Amniotic stem cell (primary cell): ENCODE data around the gene LILRA5.
"Not testable (repeated sequence)": the region's sequence is repeated elsewhere in the genome, so short reads cannot be mapped to it uniquely, and the experiment has no call there.

ENCODE experiments used
- DNase-seq: peaks from one replicate; lab custom pipeline; 2025; lab: John Stamatoyannopoulos, UW

LILRA5 gene

DNA sequence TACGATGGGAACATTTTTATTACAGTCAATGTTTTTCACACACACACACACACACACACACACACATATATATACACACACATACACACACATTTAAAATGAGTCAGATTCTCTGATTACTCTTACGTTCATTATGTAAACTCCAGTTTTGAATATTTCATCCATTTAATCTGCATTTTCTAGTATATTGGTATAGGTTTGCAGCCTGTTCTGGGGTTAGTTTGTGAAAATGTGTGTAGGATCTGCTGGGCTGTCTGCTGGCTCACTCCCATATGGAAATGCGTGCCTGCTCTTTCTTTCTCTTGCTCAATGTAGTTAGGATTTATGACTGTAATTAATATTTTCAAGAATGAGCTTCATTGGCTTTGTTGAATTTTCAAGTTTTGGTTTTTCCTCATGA lies 39.1 kb downstream of the LILRA5 start:
- no peak for DNase-seq

DNA sequence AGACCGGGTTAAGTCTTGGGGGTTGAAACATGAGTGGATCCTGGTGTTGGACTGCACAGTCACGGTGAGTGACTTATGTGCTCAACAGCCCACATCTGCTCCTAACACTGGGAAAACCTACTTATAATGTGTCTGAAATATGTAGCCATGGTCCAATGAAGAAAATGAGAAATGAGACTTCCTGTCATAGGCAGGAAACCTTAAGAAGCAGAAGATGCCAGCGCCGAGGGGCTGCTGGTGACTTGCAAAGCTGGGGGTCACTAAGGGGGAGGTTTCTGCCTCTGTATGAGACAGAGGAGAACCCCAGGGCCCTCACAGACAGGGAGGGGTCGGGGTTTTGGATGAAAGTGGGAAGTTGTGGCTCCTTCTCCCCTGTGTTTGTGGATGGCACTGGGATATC lies 40.8 kb downstream of the LILRA5 start:
- DNase-seq: not testable (repeated sequence)

DNA sequence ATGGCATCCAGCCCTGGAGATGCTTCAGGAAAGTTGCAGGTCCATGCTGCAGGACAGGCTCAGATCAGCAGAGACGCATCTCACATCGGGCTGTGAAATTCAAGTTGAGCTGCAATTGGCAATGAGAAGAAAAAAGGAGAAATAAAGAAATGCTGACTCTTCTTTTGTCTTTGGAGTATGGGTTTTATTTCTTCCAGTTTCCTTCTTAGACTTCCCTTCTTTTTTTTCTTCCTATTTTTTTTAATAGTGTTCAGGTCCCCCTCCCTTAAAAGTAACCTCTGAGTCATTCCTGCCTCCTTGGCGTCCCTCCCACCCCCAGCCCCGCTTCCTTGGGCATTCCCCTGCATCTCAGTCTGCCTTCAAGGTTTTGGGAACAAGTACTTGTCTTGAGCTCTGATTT lies 41.4 kb downstream of the LILRA5 start:
- DNase-seq: not testable (repeated sequence)

DNA sequence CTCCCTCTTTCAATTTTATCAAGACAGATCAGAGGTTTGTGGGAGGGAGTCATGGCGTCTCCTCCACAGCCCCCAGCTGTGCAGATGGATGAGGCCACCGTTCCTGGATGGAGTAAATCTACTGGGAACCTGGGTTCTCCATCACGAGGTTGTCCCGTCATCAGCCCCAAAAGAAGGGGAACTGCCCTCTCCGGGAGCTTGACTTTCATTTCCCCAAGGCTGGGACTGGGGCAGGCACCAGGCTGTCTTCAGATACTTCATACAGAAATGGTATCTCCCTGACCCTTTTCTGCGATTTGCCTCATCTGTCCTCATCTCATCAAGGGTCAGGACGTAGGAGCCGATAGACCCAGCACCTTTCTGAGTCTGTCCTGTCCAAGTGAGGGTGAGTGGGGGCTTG lies 41.9 kb downstream of the LILRA5 start:
- no peak for DNase-seq

DNA sequence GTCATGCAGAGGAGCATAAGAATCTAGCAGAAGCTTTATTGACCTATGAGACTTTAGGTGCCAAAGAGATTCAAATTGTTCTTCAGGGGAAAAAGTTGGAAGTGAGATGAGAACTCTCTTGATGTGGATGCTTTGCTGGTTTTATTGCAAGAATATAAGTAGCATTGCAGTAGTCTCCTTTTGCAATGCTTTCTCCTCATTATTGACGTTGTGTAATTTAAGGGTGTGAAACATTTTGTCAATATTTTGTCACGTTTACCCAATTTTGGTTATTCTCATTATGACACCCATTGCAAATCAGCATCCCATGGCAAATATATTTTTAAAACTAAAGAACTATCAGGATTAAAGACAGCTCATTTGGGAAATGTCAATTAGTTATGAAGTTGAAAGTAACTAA lies 44.0 kb downstream of the LILRA5 start:
- DNase-seq: no peak

DNA sequence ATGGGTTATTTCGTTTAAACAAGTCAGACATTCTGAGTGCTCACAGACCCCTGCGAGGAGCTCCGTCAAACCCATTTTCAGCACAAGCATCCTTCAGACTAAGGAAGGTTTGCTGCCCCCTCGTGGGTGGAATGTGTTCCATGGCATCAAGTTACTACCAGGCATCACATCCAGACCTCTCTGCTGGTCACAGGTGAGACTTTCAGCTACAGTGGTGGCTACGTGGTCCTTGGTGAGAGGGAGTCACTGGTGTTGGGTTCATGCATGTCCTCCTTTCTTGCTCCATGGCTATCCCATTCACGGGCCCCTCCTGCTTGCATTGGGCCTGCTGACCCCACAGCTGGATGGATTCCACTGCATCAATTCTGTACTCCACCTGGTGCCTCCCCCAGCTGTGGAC lies 46.8 kb downstream of the LILRA5 start:
- DNase-seq: no peak

DNA sequence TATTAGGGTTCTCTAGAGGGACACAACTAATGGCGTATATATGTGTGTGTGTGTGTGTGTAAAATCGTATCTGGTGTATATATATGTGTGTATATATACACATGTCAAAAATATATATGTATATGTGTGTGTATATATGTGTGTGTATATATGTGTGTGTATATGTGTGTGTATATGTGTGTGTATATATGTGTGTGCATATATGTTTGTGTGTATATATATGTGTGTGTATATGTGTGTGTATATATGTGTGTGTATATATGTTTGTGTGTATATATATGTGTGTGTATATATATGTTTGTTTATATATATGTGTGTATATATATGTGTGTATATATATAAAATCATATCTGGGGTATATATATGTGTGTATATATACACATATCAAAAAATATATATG lies 50.5 kb downstream of the LILRA5 start:
- DNase-seq: no peak

DNA sequence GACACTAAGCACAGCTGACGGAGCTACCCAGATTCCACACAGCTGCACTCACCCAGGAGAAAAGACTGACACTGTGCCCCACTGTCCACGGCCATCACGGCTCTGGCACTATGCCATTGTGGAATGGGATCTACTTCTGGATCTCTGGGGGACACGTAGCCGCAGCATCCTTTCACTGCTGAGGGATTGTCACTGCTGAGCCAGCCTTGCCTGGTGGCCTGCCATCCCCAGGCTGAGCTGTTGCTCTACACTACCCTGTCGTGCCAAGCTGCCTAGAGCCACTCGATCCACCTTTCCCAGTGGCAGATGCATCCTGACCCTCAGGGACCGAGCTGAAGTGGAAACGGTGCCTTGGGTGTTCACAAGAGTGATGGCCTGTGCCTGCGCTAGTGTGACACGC lies 50.9 kb downstream of the LILRA5 start:
- DNase-seq: no peak

DNA sequence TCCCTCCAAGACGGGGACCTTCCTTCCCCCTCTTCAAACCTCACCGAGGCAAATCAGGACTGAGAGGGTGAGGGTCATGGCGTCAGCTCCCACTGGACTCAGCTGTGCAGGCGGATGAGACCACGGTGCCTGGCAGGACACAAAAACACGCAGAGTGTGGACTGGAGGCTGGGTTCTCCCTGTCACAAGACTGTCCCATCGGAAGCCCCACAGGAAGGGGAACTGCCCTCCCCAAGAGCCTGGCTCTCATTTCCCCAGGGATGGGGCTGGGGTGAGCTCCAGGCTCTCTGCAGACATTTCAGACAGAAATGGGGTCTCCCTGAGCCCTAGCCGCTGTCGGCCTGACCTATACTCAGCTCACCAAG lies 55.9 kb downstream of the LILRA5 start, which contains the start of gene LILRB5:
LILRB5 (minus strand) TSS at position 158 of the 365 bp plus-strand sequence; CDS start at position 78, 80 bp downstream.
- DNase-seq: no peak
